ENCODE data around the gene EYA2. TPM values are rescaled to one million over a fixed set of nuclear protein-coding genes. Genes with fewer than 3 reads are reported as not detected.

EYA2 gene
- total RNA-seq, 1 experiment from 2014 or later = 0.74 TPM

GRCh38 chr20:46951840-46952497 is 57.3 kb downstream of the EYA2 start:
- H3K9me3 ChIP-seq (ENCODE audit: control insufficient read depth, low read depth, low read length) = no peaks in the 10 kb centered on the region
- no peak overlapping the region for H2BK15ac ChIP-seq (ENCODE audit: low read depth, low read length)
- no peaks in the 10 kb centered on the region for H4K20me1 ChIP-seq (ENCODE audit: control insufficient read depth, insufficient read depth, insufficient read length)
- Mint-ChIP-seq H3K27ac (peak overlapping the region in 1 of 3 experiments; percentile 85; a peak in 1 of 7 replicates), H3K36me3 (ENCODE audit: insufficient read depth in 1 of 3, low read depth in 3 of 3) (peaks cover 0 to 5% (median 2%) of the 10 kb centered on the region in 3 experiments; a peak in 5 of 7 replicates), H3K9me3 (peaks cover 3 to 4% of the 10 kb centered on the region in 2 experiments; a peak in 3 of 5 replicates), H3K4me1 (peaks cover 4 to 10% of the 10 kb centered on the region in 2 experiments), H3K4me3 (no peak overlapping the region), H3K27me3 (ENCODE audit: low read depth) (peaks cover 3% of the 10 kb centered on the region)
- H3K56ac ChIP-seq (ENCODE audit: insufficient read length, low read depth, low read length) = no peak overlapping the region
- no peak overlapping the region for H3K4me2 ChIP-seq (ENCODE audit: insufficient read depth, insufficient read length, low read length)
- WGBS (ENCODE audit: extremely low coverage, insufficient read length, low lambda C conversion rate) = no CpG with 5 or more reads among the region's 10 CpGs
- H3K9ac ChIP-seq (ENCODE audit: extremely low read depth, insufficient read length, low read length) = no peak overlapping the region
- H4K5ac ChIP-seq (ENCODE audit: insufficient read length, low read depth, low read length) = no peak overlapping the region
- H3K79me1 ChIP-seq (ENCODE audit: insufficient read depth, low read depth, low read length, poor library complexity, severe bottlenecking) = no peaks in the 10 kb centered on the region
- no peak overlapping the region for H2AK5ac ChIP-seq (ENCODE audit: insufficient read length, low read length)
- H3T11ph ChIP-seq (ENCODE audit: low read length) = no peak overlapping the region
- no peak overlapping the region for H4K91ac ChIP-seq (ENCODE audit: insufficient read length, low read depth, low read length)
- TF ChIP-seq CTCF (conservative IDR thresholded peaks at IDR 0.05) = 0 out of 3 replicates have a peak, but pooled peaks have one; percentile 26
- no peak overlapping the region for H4K8ac ChIP-seq (replicated peaks; ENCODE audit: insufficient read length, low read depth, low read length)
- H3K27me3 ChIP-seq (ENCODE audit: insufficient read depth, low read length) = no peaks in the 10 kb centered on the region; the same call in 1 of the 2 replicates
- no peak overlapping the region for H2BK120ac ChIP-seq (ENCODE audit: low read depth, low read length, poor library complexity, severe bottlenecking)
- no peak for DNase-seq
- no peak overlapping the region for H2BK12ac ChIP-seq (ENCODE audit: insufficient read length, low read depth, low read length)
- no peak overlapping the region for H2BK5ac ChIP-seq (ENCODE audit: insufficient read length, low read length)
- H2AFZ ChIP-seq (ENCODE audit: low read length) = no peak overlapping the region
- H3K4ac ChIP-seq (ENCODE audit: low read depth, low read length) = no peak overlapping the region
- no peaks in the 10 kb centered on the region for H3K4me1 ChIP-seq (ENCODE audit: insufficient read depth, low read length)
- H3K79me2 ChIP-seq (ENCODE audit: insufficient read depth, low read length) = no peaks in the 10 kb centered on the region
- H3K23ac ChIP-seq (ENCODE audit: insufficient read length, low read depth, low read length) = no peak overlapping the region
- no peaks in the 10 kb centered on the region for H3K23me2 ChIP-seq (ENCODE audit: insufficient read length, low read depth, low read length, poor library complexity, severe bottlenecking)
- no peak overlapping the region for H3K27ac ChIP-seq (ENCODE audit: insufficient read length, low read depth, low read length)
- H2BK20ac ChIP-seq (ENCODE audit: low read depth, low read length, poor library complexity, severe bottlenecking) = no peak overlapping the region
- H3K14ac ChIP-seq (ENCODE audit: insufficient read depth, low read length) = no peak overlapping the region
- H3K18ac ChIP-seq (ENCODE audit: insufficient read length, low read depth, low read length) = no peak overlapping the region
